HUES48 (cell line): ENCODE data around the gene FCRL2.

Experiments
- H3K27ac ChIP-seq: one replicate; pipeline ENCODE4 v1.7.0; 2013; ENCODE audit warnings: low read depth, low read length, inconsistent platforms
- H3K27me3 ChIP-seq: 2 replicates; pipeline ENCODE4 v1.6.1; 2013; ENCODE audit warnings: mild to moderate bottlenecking, low read length; ENCODE audit not compliant: control insufficient read depth, insufficient read depth
- H3K36me3 ChIP-seq: 2 replicates; pipeline ENCODE4 v1.6.1; 2013; ENCODE audit warnings: low read length; ENCODE audit not compliant: control insufficient read depth, insufficient read depth
- H3K4me1 ChIP-seq: 2 replicates; pipeline ENCODE4 v1.6.1; 2013; ENCODE audit warnings: mild to moderate bottlenecking, low read length; ENCODE audit not compliant: control insufficient read depth, insufficient read depth
- H3K4me3 ChIP-seq: 2 replicates; pipeline ENCODE4 v1.5.1; 2013; ENCODE audit warnings: mild to moderate bottlenecking, low read depth, low read length
- H3K9ac ChIP-seq: 2 replicates; pipeline ENCODE4 v1.6.1; 2013; ENCODE audit warnings: mild to moderate bottlenecking, low read depth, low read length, moderate library complexity
- H3K9me3 ChIP-seq: 2 replicates; pipeline ENCODE4 v1.6.1; 2013; ENCODE audit warnings: low read length; ENCODE audit not compliant: control insufficient read depth, insufficient read depth

Gene FCRL2

DNA sequence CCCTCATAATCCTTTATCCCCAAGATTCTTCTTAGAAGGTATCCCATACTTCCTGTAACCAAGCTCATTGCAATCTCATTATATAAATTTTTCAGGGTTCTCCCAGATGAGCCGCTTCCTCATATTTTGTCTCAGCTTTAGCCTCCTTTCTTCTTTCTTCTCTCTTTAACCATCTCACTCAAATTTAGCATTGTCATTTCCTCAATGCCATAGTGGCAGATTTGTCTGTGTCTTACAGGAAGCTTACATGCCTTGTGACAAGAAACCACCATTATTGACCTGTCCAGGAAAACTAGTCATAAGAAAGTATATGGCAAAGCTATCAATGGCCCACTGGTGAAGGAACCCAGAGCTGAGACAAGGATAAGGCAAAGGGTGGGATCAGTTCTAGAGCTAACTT is 6.0 kb upstream of the FCRL2 start:
- no peaks in the 10 kb centered on the region for H3K4me1 ChIP-seq
- no peaks in the 10 kb centered on the region for H3K27me3 ChIP-seq
- no peak overlapping the region for H3K9ac ChIP-seq
- H3K36me3 ChIP-seq, result no peaks in the 10 kb centered on the region
- H3K9me3 ChIP-seq, result no peaks in the 10 kb centered on the region
- no peak overlapping the region for H3K27ac ChIP-seq
- no peak overlapping the region for H3K4me3 ChIP-seq

GRCh38 chr1:157781048-157781447 is 4.1 kb upstream of the FCRL2 start:
- no peaks in the 10 kb centered on the region for H3K27me3 ChIP-seq
- H3K9me3 ChIP-seq, result no peaks in the 10 kb centered on the region
- no peak overlapping the region for H3K9ac ChIP-seq
- H3K4me3 ChIP-seq, result no peak overlapping the region
- H3K27ac ChIP-seq, result no peak overlapping the region
- no peaks in the 10 kb centered on the region for H3K36me3 ChIP-seq
- no peaks in the 10 kb centered on the region for H3K4me1 ChIP-seq

GRCh38 chr1:157775101-157775870 is 1.6 kb downstream of the FCRL2 start:
- H3K9ac ChIP-seq, result no peak overlapping the region
- H3K36me3 ChIP-seq, result no peaks in the 10 kb centered on the region
- H3K27me3 ChIP-seq, result no peaks in the 10 kb centered on the region
- H3K27ac ChIP-seq, result no peak overlapping the region
- no peaks in the 10 kb centered on the region for H3K9me3 ChIP-seq
- H3K4me3 ChIP-seq, result no peak overlapping the region
- H3K4me1 ChIP-seq, result no peaks in the 10 kb centered on the region

DNA sequence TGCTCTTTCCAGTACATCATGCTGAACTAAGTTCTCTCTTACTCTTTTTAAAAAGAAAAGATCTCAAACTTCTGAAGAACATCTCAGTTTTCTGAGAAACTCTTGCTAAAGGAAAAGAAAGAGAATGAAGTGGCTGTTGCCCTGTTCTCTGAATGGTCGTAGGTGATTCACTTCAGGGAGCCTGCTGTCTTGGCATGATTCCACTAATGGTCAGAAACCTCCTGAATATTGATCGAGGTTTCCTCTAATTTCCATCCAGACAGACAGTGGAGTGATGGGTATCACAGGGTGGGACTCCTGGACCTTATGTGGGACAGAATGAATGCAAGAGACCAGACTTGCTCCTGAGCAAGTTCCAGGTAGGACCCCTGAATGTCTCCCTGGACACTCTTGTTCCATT is 2.5 kb downstream of the FCRL2 start:
- Histone ChIP-seq H3K9ac (no peak overlapping the region), H3K27me3 (no peaks in the 10 kb centered on the region), H3K27ac (no peak overlapping the region), H3K4me3 (no peak overlapping the region), H3K36me3 (no peaks in the 10 kb centered on the region), H3K9me3 (no peaks in the 10 kb centered on the region), H3K4me1 (no peaks in the 10 kb centered on the region)

- H3K4me3 ChIP-seq, result no peak overlapping the region
- no peak overlapping the region for H3K9ac ChIP-seq
- H3K36me3 ChIP-seq, result no peaks in the 10 kb centered on the region
- H3K27me3 ChIP-seq, result no peaks in the 10 kb centered on the region
- no peak overlapping the region for H3K27ac ChIP-seq
- no peaks in the 10 kb centered on the region for H3K4me1 ChIP-seq
- H3K9me3 ChIP-seq, result no peaks in the 10 kb centered on the region
Observed at GRCh38 chr1:157773493-157774350, 3.2 kb downstream of the FCRL2 start.

DNA sequence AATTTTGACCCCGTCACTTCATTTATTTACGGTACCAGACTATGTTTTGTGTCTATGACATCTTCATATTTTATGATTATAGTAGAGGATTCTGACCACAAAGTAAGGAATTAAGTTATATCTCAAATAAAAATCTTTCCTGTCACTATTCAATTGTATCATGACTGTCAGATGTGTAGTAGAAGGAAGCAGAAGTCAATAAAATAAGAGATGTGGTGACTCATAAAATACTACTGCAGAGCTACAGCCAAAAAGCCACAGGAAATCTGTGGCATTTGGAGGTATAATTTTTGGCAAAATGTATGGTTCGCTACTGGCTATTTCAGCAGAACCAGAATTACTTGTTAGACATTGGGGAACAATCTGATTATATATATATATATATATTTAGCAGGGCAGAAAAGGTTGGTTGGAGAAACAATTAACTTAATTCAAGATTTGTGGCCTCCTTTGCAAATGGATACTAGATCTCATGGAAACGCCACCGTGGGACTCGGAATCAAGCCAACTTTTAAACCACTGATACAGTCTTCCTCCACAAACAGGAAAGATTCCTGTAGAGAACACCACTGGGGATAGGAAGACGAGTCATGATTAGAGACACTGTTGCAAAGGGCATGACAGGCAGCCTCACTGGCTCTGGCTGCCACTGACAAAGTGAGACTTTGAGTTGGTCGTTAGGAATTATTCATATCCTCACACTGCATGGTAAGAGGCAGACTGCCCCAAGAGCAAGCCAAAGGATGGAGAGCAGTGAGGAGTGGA is 5.1 kb downstream of the FCRL2 start:
- Histone ChIP-seq H3K27ac (no peak overlapping the region), H3K4me3 (no peak overlapping the region), H3K36me3 (no peaks in the 10 kb centered on the region), H3K4me1 (no peaks in the 10 kb centered on the region), H3K27me3 (no peaks in the 10 kb centered on the region), H3K9me3 (no peaks in the 10 kb centered on the region), H3K9ac (no peak overlapping the region)

GRCh38 chr1:157770442-157771043 is 6.4 kb downstream of the FCRL2 start:
- no peaks in the 10 kb centered on the region for H3K4me1 ChIP-seq
- H3K4me3 ChIP-seq, result no peak overlapping the region
- no peak overlapping the region for H3K9ac ChIP-seq
- no peak overlapping the region for H3K27ac ChIP-seq
- no peaks in the 10 kb centered on the region for H3K27me3 ChIP-seq
- H3K9me3 ChIP-seq, result no peaks in the 10 kb centered on the region
- H3K36me3 ChIP-seq, result no peaks in the 10 kb centered on the region

DNA sequence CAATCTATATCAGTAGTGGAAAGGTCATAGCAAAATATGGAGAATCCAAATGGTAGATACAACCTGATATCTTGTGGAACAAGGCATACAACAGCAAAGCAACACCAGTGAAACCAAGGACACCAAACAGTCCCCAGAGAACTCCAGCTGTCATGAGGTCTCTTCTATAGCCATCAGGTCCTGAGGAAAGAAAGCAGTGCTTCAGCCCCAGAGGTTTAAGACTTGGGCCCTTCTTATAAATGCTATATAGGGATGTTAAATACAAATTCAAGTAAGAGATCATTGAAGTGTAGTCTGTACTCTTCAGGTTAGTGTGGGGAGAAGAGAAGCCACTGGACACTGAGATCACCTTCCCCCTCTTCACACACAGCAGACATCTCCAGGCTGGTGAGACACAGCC is 10.1 kb downstream of the FCRL2 start:
- Histone ChIP-seq H3K27ac (no peak overlapping the region), H3K27me3 (no peaks in the 10 kb centered on the region), H3K4me1 (no peaks in the 10 kb centered on the region), H3K36me3 (no peaks in the 10 kb centered on the region), H3K9me3 (no peaks in the 10 kb centered on the region), H3K4me3 (no peak overlapping the region), H3K9ac (no peak overlapping the region)

DNA sequence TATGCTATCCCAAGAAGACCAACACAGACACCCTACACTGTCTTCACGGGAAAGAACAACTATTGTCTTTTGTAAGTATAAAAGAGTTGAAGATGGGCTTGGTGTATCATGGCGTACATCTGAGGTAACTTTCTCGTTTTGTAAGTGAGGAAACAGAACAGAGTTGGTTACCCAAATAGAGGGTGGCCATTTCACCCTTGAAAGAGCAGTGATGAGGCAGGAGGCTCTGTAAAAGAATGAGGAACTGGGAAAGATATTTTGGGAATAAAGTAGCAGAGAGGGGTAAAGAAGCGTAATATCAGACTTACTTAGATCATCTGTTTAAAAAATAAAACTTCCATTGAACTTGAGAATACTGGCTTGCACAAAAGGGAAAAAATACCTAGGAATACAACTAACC is 18.9 kb downstream of the FCRL2 start:
- Histone ChIP-seq H3K27ac (no peak overlapping the region), H3K9ac (no peak overlapping the region), H3K27me3 (no peaks in the 10 kb centered on the region), H3K9me3 (0 out of 2 replicates have a peak, but pooled peaks cover 6% of the 10 kb centered on the region), H3K36me3 (no peaks in the 10 kb centered on the region), H3K4me1 (peaks cover 11% of the 10 kb centered on the region), H3K4me3 (no peak overlapping the region)

DNA sequence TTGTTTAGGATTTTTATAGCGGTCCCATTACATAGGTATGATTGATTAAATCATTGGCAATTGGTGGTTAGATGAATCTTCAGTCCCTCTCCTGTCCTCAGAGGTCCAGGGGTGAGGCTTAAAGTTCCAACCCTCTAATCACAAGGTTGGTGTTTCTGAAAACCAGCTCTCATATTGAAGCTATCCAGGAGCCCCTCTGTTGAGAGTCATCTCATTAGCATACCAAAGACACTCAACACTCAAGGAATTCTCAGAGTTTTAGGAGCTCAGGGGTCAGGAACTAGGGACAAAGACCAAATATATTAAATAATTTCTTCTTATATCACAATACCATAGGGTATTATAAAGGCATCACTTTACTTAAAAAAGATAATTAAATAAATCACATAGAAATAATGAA is 23.3 kb downstream of the FCRL2 start:
- Histone ChIP-seq H3K36me3 (no peaks in the 10 kb centered on the region), H3K4me1 (peaks cover 11% of the 10 kb centered on the region), H3K9ac (no peak overlapping the region), H3K27me3 (no peaks in the 10 kb centered on the region), H3K9me3 (no peaks in the 10 kb centered on the region), H3K27ac (no peak overlapping the region), H3K4me3 (no peak overlapping the region)
